Right lobe of liver (tissue), 4 donors: ENCODE measurements around the gene SCRT2.

Experiments used
- CTCF ChIP-seq, 4 donors: fragments of 200-600 bp in 3 of 4; fragments of 450-650 bp in 1 of 4; IDR thresholded peaks; one replicate each; pipeline versions ENCODE4 v1.5.1 to v1.8.0; 2016 to 2022; ENCODE audit warnings: antibody characterized with exemption in 4 of 4, mild to moderate bottlenecking in 2 of 4
- POLR2A ChIP-seq: fragments of 450-650 bp; IDR thresholded peaks from one replicate; pipeline ENCODE4 v1.6.1; 2017; ENCODE audit warnings: antibody characterized with exemption, mild to moderate bottlenecking
- donor health status: DM: no; HTN: no; CAD: no.
- donor health status: DM: no; HTN: no; CAD: no.
- donor health status: DM: no; HTN: yes; CAD: no.

- no peak for TF ChIP-seq CTCF (IDR thresholded peaks at IDR 0.05)
- no peak for TF ChIP-seq POLR2A
Observed at GRCh38 chr20:707451-708110, 32.0 kb upstream of the SCRT2 start.
